ENCODE results near the gene RNF32. TPM values are rescaled to one million over a fixed set of nuclear protein-coding genes. Genes with fewer than 3 reads are reported as not detected.

The RNF32 gene
- 1 to 10 TPM; 2.3 to 2.9 (median 2.9) TPM for polyA plus RNA-seq (ENCODE audit: insufficient read length in 3 of 3)

- peak; percentile 77 to 84 (median 83) for DNase-seq (ENCODE audit: low read depth in 3 of 3, low spot score in 2 of 3)
Measured at GRCh38 chr7:156640257-156640948, at the start of gene RNF32. TSS of gene RNF32 (plus strand) at chr7:156640774. CDS start at chr7:156643878, 3,104 bp downstream.

- DNase-seq (ENCODE audit: low read depth in 3 of 3, low spot score in 2 of 3): no peak
Measured at GRCh38 chr7:156592155-156592884, 48.3 kb upstream of the RNF32 start.

GRCh38 chr7:156594283-156595080 lies 46.1 kb upstream of the RNF32 start:
- no peak for DNase-seq (ENCODE audit: low read depth in 3 of 3, low spot score in 2 of 3)

DNA sequence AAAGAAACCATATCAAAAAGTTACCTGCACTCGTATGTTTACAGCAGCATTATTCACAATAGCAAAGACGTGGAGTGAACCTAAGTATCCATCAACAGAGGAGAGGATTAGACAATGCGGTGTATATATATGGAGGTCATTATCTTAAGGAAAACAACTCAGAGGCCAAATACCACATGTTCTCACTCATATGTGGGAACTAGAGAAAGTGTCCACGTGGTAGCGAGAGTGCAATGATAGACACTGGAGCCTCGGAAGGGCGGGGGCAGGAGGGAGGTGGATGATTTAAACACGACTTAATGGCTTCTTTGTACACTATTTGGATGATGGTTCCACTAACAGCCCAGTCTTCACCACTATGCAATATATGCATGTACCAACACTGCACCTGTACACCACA lies 40.1 kb upstream of the RNF32 start:
- DNase-seq (ENCODE audit: low read depth in 3 of 3, low spot score in 2 of 3): no peak

DNA sequence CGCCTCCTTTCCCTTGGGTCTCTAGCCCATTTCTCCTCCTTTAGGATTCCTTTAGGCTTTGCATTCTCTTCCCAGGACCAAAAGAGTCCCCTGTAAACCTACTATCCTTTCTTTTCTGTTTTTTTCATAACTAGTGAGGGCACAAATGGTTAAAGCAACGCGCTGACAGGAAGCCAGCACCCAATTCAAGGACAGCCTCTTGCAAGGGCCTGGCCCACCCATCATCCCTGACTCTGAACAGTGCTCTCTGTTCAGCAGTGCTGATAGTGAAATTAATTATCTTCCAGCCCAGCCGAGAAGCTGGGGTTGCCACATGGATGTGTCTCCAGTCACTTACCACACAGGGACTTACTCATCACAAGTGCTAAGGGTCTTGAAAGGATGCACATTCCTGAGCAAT lies 38.3 kb upstream of the RNF32 start:
- no peak for DNase-seq (ENCODE audit: low read depth in 3 of 3, low spot score in 2 of 3)

GRCh38 chr7:156603011-156603410 lies 37.6 kb upstream of the RNF32 start:
- DNase-seq (ENCODE audit: low read depth in 3 of 3, low spot score in 2 of 3): no peak

DNA sequence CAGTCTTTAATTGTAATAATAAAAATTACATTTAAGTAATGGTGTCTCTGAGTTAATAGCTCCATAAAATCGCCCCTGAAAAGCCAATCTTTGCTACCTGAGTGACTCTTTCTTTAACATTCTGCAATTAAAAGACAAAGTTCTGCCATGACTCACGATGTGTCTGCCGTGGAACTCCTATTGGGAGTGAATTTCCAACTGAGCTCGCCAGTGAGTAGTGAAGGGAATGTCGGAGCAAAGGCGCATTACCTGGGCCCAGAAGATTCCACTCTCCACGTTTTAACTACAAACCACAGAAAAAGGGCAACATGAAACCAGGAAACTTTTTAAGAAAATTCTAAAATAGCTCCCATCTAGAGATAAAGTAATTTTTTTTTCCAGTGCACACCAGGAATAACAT lies 36.9 kb upstream of the RNF32 start:
- no peak for DNase-seq (ENCODE audit: low read depth in 3 of 3, low spot score in 2 of 3)

- no peak for DNase-seq (ENCODE audit: low read depth in 3 of 3, low spot score in 2 of 3)
Measured at GRCh38 chr7:156604311-156604710, 36.3 kb upstream of the RNF32 start.

DNA sequence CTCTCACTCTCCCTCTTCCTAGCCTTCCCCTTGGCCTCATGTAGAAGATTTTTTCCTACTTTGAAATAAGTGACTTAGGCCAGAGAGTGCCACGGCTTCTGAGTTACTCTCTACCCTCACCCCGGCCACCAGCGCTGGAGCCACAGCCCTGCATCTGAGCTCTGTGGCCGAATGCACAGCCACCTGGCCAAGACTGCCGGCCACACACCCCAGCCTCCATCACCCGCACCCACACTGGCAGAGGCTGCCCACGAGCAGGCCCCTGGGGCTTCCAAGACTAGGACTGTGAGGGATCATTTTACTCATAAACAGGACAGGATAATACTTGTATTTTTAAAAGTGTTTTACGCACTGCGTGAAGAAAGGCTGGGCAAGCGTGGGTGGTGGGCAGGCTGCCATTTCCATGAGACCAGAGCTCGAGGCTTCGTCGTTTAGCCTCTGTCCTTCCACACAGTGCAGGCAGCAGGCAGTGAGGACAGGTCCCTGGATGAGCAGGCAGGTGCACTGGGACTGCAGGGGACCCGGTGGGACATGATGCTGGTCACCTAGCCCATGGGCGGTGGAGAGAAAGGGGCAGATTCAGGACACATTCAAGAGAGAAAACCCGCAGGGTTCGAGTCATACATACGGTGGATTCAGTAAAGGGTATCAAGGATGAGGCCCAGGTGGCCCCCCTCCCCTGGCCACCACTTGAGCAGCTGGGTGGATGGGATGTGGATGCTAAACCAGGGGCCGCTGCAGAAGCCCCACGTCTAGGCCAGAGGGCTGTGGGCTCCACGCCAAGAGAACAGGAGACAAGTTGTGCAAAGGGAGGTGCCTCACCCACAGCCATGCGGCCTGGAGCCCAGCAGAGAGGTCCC lies 35.5 kb upstream of the RNF32 start:
- DNase-seq (ENCODE audit: low read depth in 3 of 3, low spot score in 2 of 3): no peak

GRCh38 chr7:156606135-156606534 lies 34.4 kb upstream of the RNF32 start:
- no peak for DNase-seq (ENCODE audit: low read depth in 3 of 3, low spot score in 2 of 3)

- no peak for DNase-seq (ENCODE audit: low read depth in 3 of 3, low spot score in 2 of 3)
Measured at GRCh38 chr7:156606691-156607331, 33.8 kb upstream of the RNF32 start.

DNA sequence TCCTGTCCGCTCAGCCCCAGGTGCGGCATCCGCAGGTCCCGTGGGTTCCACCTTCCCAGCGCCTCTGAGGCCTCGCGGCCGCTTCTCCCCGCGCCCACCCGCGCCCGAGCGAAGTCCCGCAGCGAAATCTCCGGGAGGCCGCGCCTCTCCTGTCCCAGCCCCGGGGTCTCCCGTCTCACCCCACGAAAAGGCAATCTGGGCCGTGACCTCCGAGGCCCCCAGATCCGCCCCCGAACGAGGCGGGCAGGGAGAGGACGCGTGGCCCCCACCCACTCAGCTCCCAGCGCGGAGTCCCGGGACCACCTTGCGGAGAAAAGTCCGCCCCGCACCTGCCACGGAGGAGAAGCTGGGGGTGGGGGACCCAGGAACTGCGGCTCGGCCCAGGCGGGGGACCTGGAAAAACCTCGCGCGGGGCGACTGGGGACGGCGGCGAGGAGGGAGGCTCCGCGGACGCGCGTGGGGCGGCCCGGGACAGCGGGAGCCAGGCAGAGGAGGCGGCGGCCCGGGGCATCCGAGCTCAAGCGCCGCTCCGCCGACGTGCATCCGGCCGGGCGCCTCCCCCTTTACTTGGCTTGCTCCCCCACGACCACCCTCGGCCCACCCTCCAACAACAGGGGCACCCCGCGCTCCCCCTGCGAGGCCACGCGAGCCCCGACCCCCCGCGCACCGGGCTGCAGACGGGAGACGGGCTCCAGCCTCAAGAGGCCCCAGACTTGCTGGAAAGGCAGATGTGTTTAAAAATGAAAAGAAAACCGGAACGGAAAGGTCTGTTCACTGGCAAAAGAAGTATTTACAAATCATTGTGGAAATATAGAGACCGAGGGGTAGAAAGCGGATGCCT lies 33.0 kb upstream of the RNF32 start:
- no peak for DNase-seq (ENCODE audit: low read depth in 3 of 3, low spot score in 2 of 3)

- DNase-seq (ENCODE audit: low read depth in 3 of 3, low spot score in 2 of 3): no peak
Measured at GRCh38 chr7:156608173-156608478, 32.4 kb upstream of the RNF32 start.

DNA sequence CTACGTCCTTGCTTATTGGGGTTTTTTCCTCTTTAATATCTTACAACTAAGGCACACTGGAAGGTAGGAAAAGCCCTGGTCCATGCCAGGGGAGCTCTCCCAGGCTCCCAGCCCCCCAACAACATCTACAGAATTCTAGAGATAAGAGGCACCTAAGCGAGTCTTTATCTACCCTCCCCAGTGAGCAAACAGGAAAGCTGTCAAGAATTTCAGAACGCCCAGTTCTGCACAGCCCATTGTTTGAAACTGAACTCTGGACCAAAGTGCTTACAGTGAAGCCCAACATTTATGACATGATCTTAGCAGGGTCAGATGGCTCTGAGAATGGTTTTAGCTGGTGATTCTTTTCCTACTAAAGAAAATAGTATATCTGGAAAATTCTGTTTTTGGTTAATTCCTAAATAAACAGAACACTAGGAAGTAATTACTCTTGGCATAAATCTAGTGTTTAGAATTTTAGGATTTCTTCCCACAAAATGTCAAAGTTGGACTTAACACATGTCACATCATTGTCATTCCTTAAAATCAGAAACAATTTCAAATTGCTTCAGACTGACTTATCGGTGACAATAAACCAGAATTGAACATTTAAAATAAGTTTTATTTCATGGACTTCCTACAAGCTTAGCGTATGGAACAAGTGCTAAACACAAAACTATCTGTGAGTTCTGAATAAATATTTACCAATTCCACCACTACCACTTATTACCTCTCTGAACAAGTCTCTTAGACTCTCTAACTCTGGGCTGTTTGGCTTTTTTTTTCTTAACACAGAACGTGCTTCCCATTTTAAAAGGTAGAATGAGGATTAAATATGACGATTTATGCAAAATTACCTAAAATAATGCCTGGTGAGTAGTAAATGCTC lies 31.3 kb upstream of the RNF32 start:
- DNase-seq (ENCODE audit: low read depth in 3 of 3, low spot score in 2 of 3): no peak

DNA sequence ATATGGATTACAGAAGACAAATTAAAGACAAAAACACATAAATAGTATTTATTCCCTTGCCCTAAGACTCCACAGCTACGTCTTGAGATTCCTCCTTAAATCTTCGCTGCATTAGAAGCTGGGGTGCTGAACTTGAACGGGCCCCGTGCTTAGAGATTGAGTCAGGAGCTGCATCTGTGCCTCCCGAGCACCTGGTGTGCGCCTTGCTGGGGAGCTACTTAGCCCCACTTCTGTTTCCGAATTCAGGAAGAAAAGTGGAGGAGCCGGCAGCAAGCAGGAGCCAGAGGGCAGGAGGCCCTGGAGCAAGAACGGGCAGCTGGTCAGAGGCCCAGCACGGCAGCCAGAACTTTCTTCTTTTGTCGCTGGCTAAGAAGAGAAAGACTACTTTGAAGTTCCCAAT lies 30.4 kb upstream of the RNF32 start:
- DNase-seq (ENCODE audit: low read depth in 3 of 3, low spot score in 2 of 3): no peak

DNA sequence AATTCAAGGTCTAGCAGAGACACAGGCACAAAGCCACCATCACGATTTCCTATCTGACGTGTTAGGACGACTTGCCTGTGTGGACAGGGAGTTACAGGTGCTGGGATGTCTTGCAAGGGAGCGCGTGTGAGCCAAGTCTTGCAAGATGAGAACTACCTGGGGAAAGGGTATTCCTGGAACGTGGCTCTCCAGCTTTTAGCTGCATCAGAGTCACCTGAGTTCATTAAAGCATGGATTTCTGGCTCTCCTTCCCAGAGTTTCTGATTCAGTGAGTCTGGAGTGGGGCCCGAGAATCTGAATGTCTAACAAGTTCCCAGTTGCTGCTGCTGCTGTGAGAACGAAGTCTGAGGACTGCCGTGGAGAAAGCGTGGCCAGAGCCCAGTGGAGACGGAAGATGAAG lies 30.0 kb upstream of the RNF32 start:
- DNase-seq (ENCODE audit: low read depth in 3 of 3, low spot score in 2 of 3): no peak

GRCh38 chr7:156611014-156612010 lies 29.3 kb upstream of the RNF32 start:
- no peak for DNase-seq (ENCODE audit: low read depth in 3 of 3, low spot score in 2 of 3)

All from right renal cortex interstitium (tissue), 3 donors.